OCI-LY7 (cell line): ENCODE results near the gene C1orf159.

Experiments
- CTCF ChIP-seq: fragments of 200-600 bp; sonication (generic); conservative IDR thresholded peaks from 2 replicates; pipeline ENCODE4 v1.5.1; 2014; ENCODE audit warnings: mild to moderate bottlenecking, antibody characterized with exemption, low read length, moderate library complexity, mixed read lengths
- EZH2phosphoT487 ChIP-seq: fragments of 200-600 bp; sonication (generic); IDR thresholded peaks from 2 replicates; pipeline ENCODE4 v1.6.1; 2018; ENCODE audit warnings: low read depth, borderline replicate concordance, mild to moderate bottlenecking, mixed run types, antibody characterized with exemption, low read length, moderate library complexity, mixed read lengths

DNA sequence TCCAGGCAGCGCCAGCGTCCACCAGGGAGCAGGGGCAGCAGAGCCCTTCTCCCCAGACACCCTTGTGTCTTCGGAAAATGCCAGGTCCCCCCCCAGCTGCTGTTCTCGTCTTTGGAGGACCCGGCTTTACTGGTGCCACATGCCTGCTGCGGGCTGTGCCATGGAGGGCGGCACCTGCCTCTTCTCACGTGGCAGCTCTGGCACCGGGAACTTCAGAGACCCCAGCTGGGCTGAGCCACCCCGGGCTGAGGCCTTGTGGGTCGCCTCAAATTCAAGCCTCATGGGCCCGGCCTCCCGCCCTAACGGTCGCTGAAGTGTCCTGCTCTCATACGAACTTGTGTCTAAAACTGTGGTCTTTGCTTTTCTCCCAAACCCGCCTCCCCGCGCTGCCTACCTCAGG is 27.0 kb upstream of the C1orf159 start:
- TF ChIP-seq EZH2phosphoT487 (no peak), CTCF (no peak)
